Endothelial cell of umbilical vein (primary cell): ENCODE results near the gene FOXK1. TPM values are rescaled to one million over a fixed set of nuclear protein-coding genes. Genes with fewer than 3 reads are reported as not detected.

Experiments used
- BruUV-seq: library from RNA; stranded (reverse); fragments of 400-500 nt; replicated peaks from 2 replicates; lab custom pipeline; 2021; lab: Mats Ljungman, UMichigan
- CTCF ChIA-PET: fragments of 300-600, 350-600 bp; sonication (Branson Sonifier 250); formaldehyde crosslinking; loops from one replicate; lab custom pipeline; 2021; ENCODE audit warnings: antibody characterized with exemption, inconsistent platforms; lab: Charles Lee
- POLR2A ChIA-PET: fragments of 300-600, 350-600 bp; sonication (Branson Sonifier 250); formaldehyde crosslinking; loops from one replicate; lab custom pipeline; 2021; ENCODE audit warnings: antibody characterized with exemption, inconsistent platforms; lab: Charles Lee
- DNase-seq: peaks from one replicate; pipeline ENCODE4 v3.0.0-alpha.2; 2011; ENCODE audit warnings: low read depth, low spot score
- FAIRE-seq: peaks from 2 replicates; lab custom pipeline; 2011; peaks lifted over from hg19 to GRCh38; lab: Jason Lieb, UNC
- H2AFZ ChIP-seq: 2 replicates; pipeline ENCODE4 v1.6.0; 2012; ENCODE audit warnings: low read depth, low read length, control low read depth, inconsistent platforms
- H3K27ac ChIP-seq: 2 replicates; pipeline ENCODE4 v1.5.1; 2011; ENCODE audit warnings: low read depth, mild to moderate bottlenecking, control low read depth, low read length, moderate library complexity; ENCODE audit not compliant: insufficient read depth
- H3K27me3 ChIP-seq, 2 experiments: 2 replicates each; pipeline versions ENCODE4 v1.6.0 to v1.6.1; 2011; ENCODE audit warnings: low read length in 2 of 2, mixed read lengths in 1 of 2; ENCODE audit not compliant: control insufficient read depth in 2 of 2, insufficient read depth in 2 of 2
- H3K36me3 ChIP-seq, 2 experiments: 2 replicates in 1 of 2; 3 replicates in 1 of 2; pipeline ENCODE4 v1.5.1; 2011; ENCODE audit warnings: low read length in 2 of 2, mild to moderate bottlenecking in 1 of 2, moderate library complexity in 1 of 2; ENCODE audit not compliant: control insufficient read depth in 2 of 2, insufficient read depth in 2 of 2; ENCODE audit errors: extremely low read depth in 1 of 2
- H3K4me1 ChIP-seq: 3 replicates; pipeline ENCODE4 v1.5.1; 2011; ENCODE audit warnings: mild to moderate bottlenecking, low read length; ENCODE audit not compliant: control insufficient read depth, insufficient read depth; ENCODE audit errors: extremely low read depth
- H3K4me2 ChIP-seq: 2 replicates; pipeline ENCODE4 v1.6.1; 2011; ENCODE audit warnings: low read length, control low read depth, mixed read lengths; ENCODE audit not compliant: insufficient read depth
- H3K4me3 ChIP-seq, 3 experiments: fragments of 200-600 bp in 1 of 3; sonication (generic), shearing (Covaris generic) in 1 of 3; replicated peaks in 1 of 3; 2 replicates each; pipeline ENCODE4 v1.5.1; 2011 to 2016; ENCODE audit warnings: control low read depth in 3 of 3, low read length in 3 of 3, mild to moderate bottlenecking in 2 of 3, inconsistent platforms in 1 of 3, low read depth in 1 of 3, moderate library complexity in 1 of 3; ENCODE audit not compliant: insufficient read depth in 1 of 3
- H3K79me2 ChIP-seq: 2 replicates; pipeline ENCODE4 v1.6.0; 2012; ENCODE audit warnings: low read length, inconsistent platforms; ENCODE audit not compliant: control insufficient read depth, insufficient read depth
- H3K9ac ChIP-seq: replicated peaks from 2 replicates; pipeline ENCODE3; 2011; ENCODE audit warnings: low read length, control low read depth; ENCODE audit not compliant: insufficient read depth; ENCODE audit errors: extremely low read depth
- H3K9me1 ChIP-seq: replicated peaks from 3 replicates; pipeline ENCODE4 v1.6.0; 2011; ENCODE audit warnings: mild to moderate bottlenecking, low read length; ENCODE audit not compliant: control insufficient read depth, insufficient read depth; ENCODE audit errors: extremely low read depth
- H3K9me3 ChIP-seq: replicated peaks from 2 replicates; pipeline ENCODE4 v1.5.1; 2012; ENCODE audit warnings: low read length, inconsistent platforms; ENCODE audit not compliant: control insufficient read depth, insufficient read depth
- H4K20me1 ChIP-seq: replicated peaks from 2 replicates; pipeline ENCODE3; 2011; ENCODE audit warnings: mild to moderate bottlenecking, low read length; ENCODE audit not compliant: control insufficient read depth, insufficient read depth; ENCODE audit errors: extremely low read depth
- CTCF ChIP-seq, 2 donors: IDR thresholded peaks; 1 replicate in 1 of 2; 2 replicates in 1 of 2; pipeline ENCODE4 v1.5.1; 2011; ENCODE audit warnings: low read length in 2 of 2, mild to moderate bottlenecking in 2 of 2, moderate library complexity in 2 of 2, control low read depth in 1 of 2, inconsistent platforms in 1 of 2, low read depth in 1 of 2; ENCODE audit not compliant: insufficient read depth in 1 of 2; ENCODE audit errors: extremely low read depth in 1 of 2
- GATA2 ChIP-seq: IDR thresholded peaks from 2 replicates; pipeline ENCODE4 v1.7.0; 2011; ENCODE audit warnings: low read depth, mild to moderate bottlenecking, moderate library complexity, mixed read lengths, low read length; ENCODE audit not compliant: insufficient read length, insufficient read depth
- POLR2A ChIP-seq: IDR thresholded peaks from 2 replicates; pipeline ENCODE4 v1.6.1; 2012; ENCODE audit warnings: low read depth, mild to moderate bottlenecking, control low read depth, low read length
- POLR2AphosphoS5 ChIP-seq: IDR thresholded peaks from 2 replicates; pipeline ENCODE4 v1.6.1; 2012; ENCODE audit warnings: low read depth, mild to moderate bottlenecking, control low read depth, low read length, moderate library complexity; ENCODE audit not compliant: insufficient read depth
- dilution Hi-C: fragments of 300-500 bp; cut with MboI; formaldehyde crosslinking; loops from one replicate; pipeline ENCODE4 v1.15.0; 2019; ENCODE audit warnings: low sequenced_read_pairs; ENCODE audit not compliant: extremely low pct_ligation_motif_present
- intact Hi-C: fragments of 100-400 bp; cut with micrococcal nuclease; formaldehyde crosslinking; loops from one replicate; pipeline ENCODE4 v1.10.0; 2022
- polyA plus RNA-seq, 4 experiments: library from polyadenylated mRNA; depleted of rRNA in 3 of 4; stranded (reverse) in 3 of 4; unstranded in 1 of 4; fragments of >200 nt; gene quantifications; 2 replicates each; pipeline versions ENCODE4 v1.2.1 to v1.2.3, GENCODE V29; 2011 to 2012; ENCODE audit warnings: missing spikeins in 1 of 4
- total RNA-seq: library from RNA; stranded (reverse); gene quantifications from 2 replicates; pipeline ENCODE4 v1.2.3, GENCODE V29; 2021

Gene FOXK1
- total and polyA plus RNA-seq, 2 donors (not counting 3 experiments of a cell fraction or from before 2014, with no cell fraction given), result 8.0 to 52.1 TPM

- BruUV-seq, result no TSS peak
Observed at GRCh38 chr7:4683043-4683883, 1.2 kb downstream of the FOXK1 start.

More at GRCh38 chr7:4683043-4683883, 1.2 kb downstream of the FOXK1 start:
- ChIA-PET CTCF (interaction anchor here (0.7 to 2.9 kb wide), 6 partner anchors 17 to 65 kb away, joined by 3 to 19 read pairs (median 4); no protein-coding TSS in a partner anchor), POLR2A (interaction anchor here (0.8 to 1.2 kb wide), 2 partner anchors 63 to 92 kb away, joined by 3 to 5 read pairs; partner anchors contain the start of gene AP5Z1)
- Histone ChIP-seq H3K4me2 (peak overlapping the region; percentile 86), H4K20me1 (no peaks in the 10 kb centered on the region), H3K9me3 (no peaks in the 10 kb centered on the region), H2AFZ (no peak overlapping the region), H3K4me3 (peak overlapping the region; percentile 69 to 76 (median 74)), H3K36me3 (peaks cover 0 to 4% of the 10 kb centered on the region in 2 experiments), H3K4me1 (peaks cover 19% of the 10 kb centered on the region), H3K9me1 (no peaks in the 10 kb centered on the region), H3K79me2 (peaks cover 56% of the 10 kb centered on the region), H3K9ac (peak overlapping the region; percentile 69), H3K27ac (peak overlapping the region; percentile 87), H3K27me3 (no peaks in the 10 kb centered on the region)
- TF ChIP-seq POLR2AphosphoS5 (no peak), POLR2A (no peak), CTCF (IDR thresholded peaks at IDR 0.05; ENCODE audit: extremely low read depth in 1 of 2, insufficient read depth in 1 of 2, low read depth in 1 of 2, low read length in 2 of 2) (no peak), GATA2 (no peak)
- intact Hi-C loops (no loop called here), dilution Hi-C loops (no loop called here)
- FAIRE-seq (no peak), DNase-seq (no peak)
